Ovary (tissue), 10 donors: ENCODE results near the gene CEP128. TPM values are rescaled to one million over a fixed set of nuclear protein-coding genes. Genes with fewer than 3 reads are reported as not detected.
A peak's percentile ranks its signal among the peaks of the same experiment; 100 is the strongest.

Source experiments
- DNase-seq, 5 donors: peaks; one replicate each; pipeline ENCODE4 v3.0.0-alpha.2; 2019 to 2020
- H3K27ac ChIP-seq, 2 donors: fragments of 200-600 bp; one replicate each; pipeline versions ENCODE4 v1.5.1 to v1.8.0; 2019 to 2022
- H3K27me3 ChIP-seq: fragments of 200-600 bp; one replicate; pipeline ENCODE4 v1.8.0; 2022
- H3K36me3 ChIP-seq: fragments of 200-600 bp; sonication (generic); one replicate; pipeline ENCODE4 v1.5.1; 2019
- H3K4me1 ChIP-seq: one replicate; pipeline ENCODE4 v1.8.1; 2013; ENCODE audit warnings: mild to moderate bottlenecking, moderate library complexity; ENCODE audit not compliant: insufficient read depth
- H3K4me3 ChIP-seq: fragments of 200-600 bp; sonication (generic); one replicate; pipeline ENCODE4 v1.5.1; 2017
- H3K9me3 ChIP-seq, 2 donors: fragments of 200-600 bp in 1 of 2; sonication (generic) in 1 of 2; one replicate each; pipeline versions ENCODE4 v1.5.1 to v1.8.1; 2013 to 2019; ENCODE audit warnings: mild to moderate bottlenecking in 1 of 2, moderate library complexity in 1 of 2
- CTCF ChIP-seq, 3 donors: fragments of 450-650 bp in 2 of 3; fragments of 200-600 bp in 1 of 3; IDR thresholded peaks; one replicate each; pipeline versions ENCODE4 v1.5.1 to v1.8.0; 2016 to 2022; ENCODE audit warnings: antibody characterized with exemption in 3 of 3, mild to moderate bottlenecking in 1 of 3
- EP300 ChIP-seq: sonication (generic); formaldehyde crosslinking; IDR thresholded peaks from one replicate; pipeline ENCODE4 v1.6.1; 2017; ENCODE audit warnings: antibody characterized with exemption
- POLR2A ChIP-seq: fragments of 450-650 bp; IDR thresholded peaks from one replicate; pipeline ENCODE4 v1.6.1; 2017; ENCODE audit warnings: antibody characterized with exemption, mild to moderate bottlenecking, moderate library complexity
- WGBS, 3 donors: extraction: QIAGEN DNeasy Blood & Tissue Kit in 1 of 3; methylation state at CpG; one replicate each; pipeline versions ENCODE4 v1.1.5 to v1.1.7; 2013 to 2017; 5-methylcytosine and 5-hydroxymethylcytosine counted together
- intact Hi-C, 4 donors: fragments of 100-400 bp; cut with DNase I; formaldehyde crosslinking; loops; one replicate each; pipeline versions ENCODE4 v1.11.0 to v1.15.1; 2022 to 2023
- long read RNA-seq, 3 donors: library from polyadenylated mRNA in 2 of 3; unstranded in 2 of 3; transcript quantifications; one replicate each; pipeline ENCODE4 v2.0.0 and lab custom pipeline, GENCODE V29; 2021 to 2026
- polyA plus RNA-seq, 2 donors: library from polyadenylated mRNA; stranded (reverse); fragments of 200-250 nt in 1 of 2; fragments of 350-450 nt in 1 of 2; fragmentation: Illumina TruSeq in 1 of 2; extraction: RNeasy Lipid Tissue Mini Kit (QIAGEN cat#74804) in 1 of 2; gene quantifications; one replicate each; pipeline ENCODE4 v1.2.3, GENCODE V29; 2013 to 2014
- total RNA-seq, 7 donors: library from RNA; depleted of rRNA in 2 of 7; stranded (reverse); fragments of >200 nt in 2 of 7; fragmentation: NEBNext Ultra II Directional in 3 of 7; extraction: Animal tissue kit (Norgen Biotek cat#: 25700) in 3 of 7; gene quantifications; one replicate each; pipeline versions ENCODE4 v1.1.0 to v1.2.4, GENCODE V29; 2016 to 2023
- donor health status: DM: no; HTN: no; CAD: no; lungs with moderate emphysema.
- donor health status: DM: no; HTN: no; CAD: no.
- donor health status: Bipolar disorder and iron deficiency.
- donor health status: DM: yes; HTN: yes; CAD: no.
- donor health status: DM: no; HTN: no; CAD: no.
- donor health status: DM: yes; HTN: yes; CAD: no.

Gene CEP128
- 10 to 100 TPM in 2 of 7 donors, 1 to 10 TPM in 5; 5.2 to 14.3 (median 7.8) TPM for total RNA-seq
- polyA plus RNA-seq: 1 to 10 TPM; 1.5 to 2.4 TPM
- long read RNA-seq, donor 1, partial matches to known transcripts: 15 of 20 reads
- long read RNA-seq, donor 1, other reads (novel, unspliced or antisense): 5 of 20 reads
- long read RNA-seq, donor 2: 0 reads
- long read RNA-seq, donor 3, full-length matches to known transcripts: 3 of 3 reads
- long read RNA-seq, donor 3, partial matches to known transcripts: 0 of 3 reads
- long read RNA-seq, donor 3, other reads (novel, unspliced or antisense): 0 of 3 reads

DNA sequence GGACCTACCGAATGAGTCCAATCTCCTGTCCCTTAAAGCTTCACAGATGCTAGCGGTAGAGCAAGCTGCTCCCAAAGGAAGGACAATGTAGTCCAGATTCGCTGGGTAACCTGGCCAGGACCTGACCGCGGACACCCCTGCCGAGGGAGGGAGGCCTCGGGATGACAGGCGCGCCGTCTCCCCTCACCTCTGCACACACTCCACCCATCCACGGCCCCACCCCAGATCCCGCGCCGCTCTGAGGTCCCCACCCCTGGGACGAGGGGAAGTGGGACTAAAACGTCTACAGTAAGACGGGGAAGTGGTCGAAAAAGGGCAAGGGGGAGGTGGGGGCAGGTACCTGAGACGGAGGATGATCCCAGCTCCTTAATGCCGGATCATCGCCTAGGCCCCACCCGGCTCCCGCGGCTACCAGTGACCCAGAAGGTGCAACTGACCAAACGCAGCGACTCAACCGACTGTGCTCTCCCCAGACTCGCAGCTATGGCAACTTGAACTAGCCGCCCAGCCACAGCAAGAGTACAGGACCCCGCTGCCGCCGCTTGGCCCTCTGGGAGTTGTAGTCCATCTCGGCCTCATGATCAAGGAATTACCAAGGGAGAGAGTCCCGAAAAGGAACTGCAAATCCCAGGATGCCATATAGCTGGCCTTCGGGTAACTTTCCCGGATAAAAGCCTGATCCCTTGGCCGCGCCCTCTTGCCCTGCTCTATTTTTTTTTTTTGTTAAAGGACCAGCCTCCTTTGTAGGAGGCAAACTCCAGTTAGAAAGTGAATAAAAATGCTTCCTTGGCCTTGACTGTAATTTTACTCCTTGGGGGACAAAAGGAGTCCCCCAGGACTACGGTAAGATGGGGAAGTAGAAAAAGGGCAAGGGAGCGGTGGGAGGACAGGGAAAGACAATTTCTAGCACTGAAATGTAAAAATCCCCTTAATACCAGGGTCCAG lies at the start of gene CEP128:
Gene CEP128, minus strand, starts transcription at position 498 of the 945 bp plus-strand sequence.
- TF ChIP-seq EP300 (peak; percentile 28), POLR2A (no peak), CTCF (IDR thresholded peaks at IDR 0.05) (no peak)

DNA sequence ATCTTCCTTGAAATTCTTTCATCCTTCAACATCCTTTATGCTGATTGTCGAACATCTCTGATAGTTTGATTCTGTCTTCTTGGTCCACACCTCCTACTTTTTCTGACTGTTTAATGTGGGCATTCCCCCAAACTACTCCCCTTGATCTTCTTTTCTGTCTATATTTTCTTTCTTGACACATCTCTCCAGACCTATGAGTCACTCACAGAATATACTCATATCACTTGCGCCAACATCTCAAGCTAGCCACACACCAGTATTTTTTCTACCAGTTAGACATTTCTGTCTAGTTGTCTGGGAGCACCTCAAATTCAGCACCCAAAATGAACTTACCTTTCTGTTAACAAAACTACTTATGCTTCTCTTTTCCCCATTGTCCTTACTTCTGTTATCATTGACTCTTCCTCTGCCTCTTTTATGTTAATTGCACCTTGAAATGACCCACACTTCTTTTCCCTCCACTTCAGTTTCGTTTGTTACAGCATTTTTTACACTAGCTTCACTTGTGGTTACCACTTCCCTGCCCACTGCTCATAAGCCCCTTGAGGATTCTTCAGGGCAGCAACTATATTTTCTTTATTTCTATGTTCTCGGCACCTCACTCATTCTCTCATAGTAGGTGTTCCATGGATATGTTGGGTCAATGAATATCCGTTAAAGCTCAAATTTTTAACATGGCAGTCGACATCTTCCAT lies 47.3 kb upstream of the CEP128 start:
- no peak overlapping the region for H3K27ac ChIP-seq
- no peaks in the 10 kb centered on the region for H3K4me1 ChIP-seq
- H3K9me3 ChIP-seq: no peaks in the 10 kb centered on the region
- intact Hi-C loops: loop anchor here in 2 of 4 donors (1.0 to 10.0 kb wide), 2 partner anchors 35 to 476 kb away; no protein-coding TSS in a partner anchor
- WGBS, 3 donors: 78 to 80% (median 79%) methylated on average over 6 of the region's 6 CpGs
- H3K36me3 ChIP-seq: no peaks in the 10 kb centered on the region
- TF ChIP-seq CTCF (IDR thresholded peaks at IDR 0.05) (no peak), EP300 (no peak), POLR2A (no peak)
- DNase-seq: no peak
- H3K27me3 ChIP-seq: no peaks in the 10 kb centered on the region
- no peak overlapping the region for H3K4me3 ChIP-seq

More for the DNA sequence above, at the start of gene CEP128:
- intact Hi-C loops: no loop called here
- no peaks in the 10 kb centered on the region for H3K36me3 ChIP-seq
- H3K27me3 ChIP-seq: no peaks in the 10 kb centered on the region
- peak; percentile 93 to 96 (median 96) for DNase-seq
- H3K27ac ChIP-seq: peak within 1 kb of the TSS in 1 of 2 donors; percentile 58
- H3K4me1 ChIP-seq: no peaks in the 10 kb centered on the region
- H3K9me3 ChIP-seq: no peaks in the 10 kb centered on the region
- peak within 1 kb of the TSS; percentile 77 for H3K4me3 ChIP-seq
- 1 to 2% (median 1%) methylated on average over 40 of the region's 40 CpGs for WGBS, 3 donors

- no peak for DNase-seq
- intact Hi-C loops: loop anchor here in 2 of 4 donors (1.0 to 10.0 kb wide), 2 partner anchors 34 to 477 kb away; no protein-coding TSS in a partner anchor
- Histone ChIP-seq H3K27ac (no peak overlapping the region), H3K36me3 (no peaks in the 10 kb centered on the region), H3K9me3 (no peaks in the 10 kb centered on the region), H3K27me3 (no peaks in the 10 kb centered on the region), H3K4me3 (no peak overlapping the region), H3K4me1 (no peaks in the 10 kb centered on the region)
- WGBS, 3 donors: 57 to 70% (median 64%) methylated on average over 1 of the region's 1 CpG
- TF ChIP-seq EP300 (no peak), CTCF (IDR thresholded peaks at IDR 0.05) (no peak), POLR2A (no peak)
Observed at GRCh38 chr14:80988192-80988591, 46.7 kb upstream of the CEP128 start.
